ENCODE measurements around the gene ALG1L2.
"Not testable (repeated sequence)": the region's sequence is repeated elsewhere in the genome, so short reads cannot be mapped to it uniquely, and the experiment has no call there.

DNA sequence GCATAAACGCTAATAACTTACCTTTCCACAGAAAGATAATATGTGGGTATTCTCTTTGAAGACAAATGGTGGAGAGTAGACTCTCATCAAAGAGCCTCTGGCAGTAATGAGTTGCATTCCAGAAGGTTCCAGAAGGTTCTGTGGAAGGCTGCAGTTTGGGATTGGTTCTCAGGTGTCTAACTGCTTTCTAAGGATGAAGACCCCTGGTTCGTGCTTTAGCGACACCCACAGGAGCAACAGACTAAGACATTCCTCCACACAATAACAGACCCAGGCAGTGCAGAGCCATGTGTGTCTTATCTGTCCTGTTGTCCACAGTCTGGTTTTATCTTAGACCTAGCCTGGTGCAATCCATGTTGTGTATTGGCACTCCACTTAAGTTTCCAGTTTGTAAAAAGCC, 9.1 kb downstream of the ALG1L2 start:
- not testable (repeated sequence) for TF ChIP-seq POLR2A (IDR thresholded peaks at IDR 0.05; ENCODE audit: low read length); GATA1 (IDR thresholded peaks at IDR 0.05; ENCODE audit: low read depth, low read length)

Measured in erythroblast (primary cell).